Liver (tissue), 9 donors: ENCODE measurements around the gene TMPRSS11D. TPM values are rescaled to one million over a fixed set of nuclear protein-coding genes. Genes with fewer than 3 reads are reported as not detected.

Experiments
- DNase-seq: peaks from one replicate; pipeline ENCODE4 v3.0.0-alpha.2; 2017; ENCODE audit warnings: low spot score
- H3K27ac ChIP-seq, 2 donors: one replicate each; pipeline ENCODE4 v1.7.0; 2013; ENCODE audit warnings: inconsistent platforms in 2 of 2, low read length in 2 of 2, control low read depth in 1 of 2, low read depth in 1 of 2, mild to moderate bottlenecking in 1 of 2
- H3K27me3 ChIP-seq, 4 donors: one replicate each; pipeline versions ENCODE4 v1.6.1 to v1.7.0; 2013; ENCODE audit warnings: low read length in 3 of 4, inconsistent platforms in 1 of 4, mild to moderate bottlenecking in 1 of 4, moderate library complexity in 1 of 4; ENCODE audit not compliant: control insufficient read depth in 4 of 4, insufficient read depth in 4 of 4
- H3K36me3 ChIP-seq, 4 donors: one replicate each; pipeline versions ENCODE4 v1.6.1 to v1.7.0; 2013; ENCODE audit warnings: low read length in 3 of 4, mild to moderate bottlenecking in 3 of 4, low read depth in 1 of 4, moderate library complexity in 1 of 4; ENCODE audit not compliant: control insufficient read depth in 4 of 4, insufficient read depth in 3 of 4
- H3K4me1 ChIP-seq, 4 donors: one replicate each; pipeline versions ENCODE4 v1.6.1 to v1.7.0; 2013; ENCODE audit warnings: low read length in 3 of 4, mild to moderate bottlenecking in 3 of 4, moderate library complexity in 1 of 4; ENCODE audit not compliant: control insufficient read depth in 4 of 4, insufficient read depth in 4 of 4
- H3K4me3 ChIP-seq, 3 donors: one replicate each; pipeline versions ENCODE4 v1.6.1 to v1.7.0; 2013; ENCODE audit warnings: low read length in 3 of 3, control low read depth in 1 of 3, low read depth in 1 of 3, mild to moderate bottlenecking in 1 of 3
- H3K9ac ChIP-seq, 2 donors: one replicate each; pipeline ENCODE4 v1.7.0; 2013; ENCODE audit warnings: low read length in 2 of 2, mild to moderate bottlenecking in 2 of 2, moderate library complexity in 2 of 2, control low read depth in 1 of 2, low read depth in 1 of 2
- H3K9me3 ChIP-seq, 4 donors: one replicate each; pipeline versions ENCODE4 v1.6.1 to v1.7.0; 2013; ENCODE audit warnings: low read length in 3 of 4; ENCODE audit not compliant: control insufficient read depth in 4 of 4
- EGR1 ChIP-seq, 2 donors: IDR thresholded peaks; 2 replicates each; pipeline ENCODE4 v1.6.1; 2016 to 2018; ENCODE audit warnings: antibody characterized with exemption in 2 of 2, low read depth in 2 of 2
- FOXA2 ChIP-seq: IDR thresholded peaks from 2 replicates; pipeline ENCODE4 v1.6.1; 2016; ENCODE audit warnings: antibody characterized with exemption
- GABPA ChIP-seq, 2 donors: IDR thresholded peaks in 1 of 2; conservative IDR thresholded peaks in 1 of 2; 2 replicates each; pipeline ENCODE4 v1.6.1; 2016; ENCODE audit warnings: antibody characterized with exemption in 2 of 2, mild to moderate bottlenecking in 1 of 2, moderate library complexity in 1 of 2
- HNF4A ChIP-seq, 2 donors: conservative IDR thresholded peaks; 2 replicates each; pipeline ENCODE4 v1.6.1; 2016; ENCODE audit warnings: antibody characterized with exemption in 2 of 2, mild to moderate bottlenecking in 2 of 2
- HNF4G ChIP-seq: IDR thresholded peaks from 2 replicates; pipeline ENCODE4 v1.6.1; 2016; ENCODE audit warnings: antibody characterized with exemption
- JUND ChIP-seq, 2 donors: IDR thresholded peaks; 2 replicates each; pipeline ENCODE4 v1.6.1; 2016; ENCODE audit warnings: antibody characterized with exemption in 2 of 2
- NR2F2 ChIP-seq: IDR thresholded peaks from 2 replicates; pipeline ENCODE4 v1.6.1; 2016; ENCODE audit warnings: antibody characterized with exemption
- RAD21 ChIP-seq, 2 donors: IDR thresholded peaks; 2 replicates each; pipeline ENCODE4 v1.6.1; 2016; ENCODE audit warnings: antibody characterized with exemption in 2 of 2, mild to moderate bottlenecking in 2 of 2
- RXRA ChIP-seq, 2 donors: IDR thresholded peaks; 2 replicates each; pipeline ENCODE4 v1.6.1; 2017 to 2018; ENCODE audit warnings: antibody characterized with exemption in 2 of 2, mild to moderate bottlenecking in 1 of 2
- SP1 ChIP-seq: IDR thresholded peaks from 2 replicates; pipeline ENCODE4 v1.6.1; 2018; ENCODE audit warnings: antibody characterized with exemption, mild to moderate bottlenecking
- WGBS: extraction: QIAGEN DNeasy Blood & Tissue Kit; methylation state at CpG from one replicate; pipeline ENCODE4 v1.1.7; 2013; 5-methylcytosine and 5-hydroxymethylcytosine counted together
- polyA plus RNA-seq, 2 donors: library from polyadenylated mRNA; stranded (reverse) in 1 of 2; unstranded in 1 of 2; fragments of 200-250 nt in 1 of 2; fragments of >200 nt in 1 of 2; fragmentation: Nextera tagmentation in 1 of 2; extraction: Ambion mirVana in 1 of 2; gene quantifications; one replicate each; pipeline versions ENCODE4 v1.2.1 to v1.2.3, GENCODE V29; 2013 to 2015
- total RNA-seq, 2 donors: library from RNA; depleted of rRNA; stranded (reverse); fragments of >200 nt; gene quantifications; one replicate each; pipeline ENCODE4 v1.2.3, GENCODE V29; 2014
- TF ChIP-seq, protein P1 (sequence below): fragments of 150-350 bp; IDR thresholded peaks from 2 replicates; pipeline ENCODE4 v1.5.1; 2017; ENCODE audit warnings: improper control_type of control experiment, low read depth, low read length; ENCODE audit not compliant: missing input control
- TF ChIP-seq, protein P2 (sequence below): IDR thresholded peaks from 2 replicates; pipeline ENCODE4 v1.6.1; 2016; ENCODE audit warnings: antibody characterized with exemption
- TF ChIP-seq, protein P3 (sequence below): IDR thresholded peaks from 2 replicates; pipeline ENCODE4 v1.6.1; 2016; ENCODE audit warnings: antibody characterized with exemption, mild to moderate bottlenecking
- TF ChIP-seq, protein P4 (sequence below): IDR thresholded peaks from 2 replicates; pipeline ENCODE4 v1.6.1; 2016; ENCODE audit warnings: antibody characterized with exemption
- TF ChIP-seq, protein P5 (sequence below): IDR thresholded peaks from 2 replicates; pipeline ENCODE4 v1.6.1; 2016; ENCODE audit warnings: antibody characterized with exemption
- donor health status: healthy.
- donor health status: healthy.
- donor health status: healthy.
- donor health status: healthy.
- donor health status: healthy.

TMPRSS11D gene
- total and polyA plus RNA-seq, 4 donors: 0.03 TPM; not detected in 3

DNA sequence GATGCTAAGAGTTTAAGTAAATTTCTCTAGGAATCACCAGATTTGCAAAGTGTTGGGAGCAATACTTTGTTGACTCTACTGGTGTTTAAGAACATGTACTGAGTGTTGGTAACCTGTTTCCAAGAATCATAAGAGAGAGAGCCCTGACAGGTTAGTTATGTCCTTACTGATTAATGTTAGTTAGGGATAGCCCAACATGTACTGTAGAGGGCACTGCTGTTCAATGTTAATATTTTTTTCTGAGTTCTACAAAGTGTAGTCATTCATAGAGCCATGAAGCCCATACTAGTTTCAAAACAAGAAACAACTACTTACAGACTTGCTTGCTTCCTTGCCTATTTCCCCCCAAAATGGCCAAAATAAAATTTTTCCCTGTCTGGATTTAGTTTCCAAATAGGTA lies 11.9 kb downstream of the TMPRSS11D start:
- Histone ChIP-seq H3K36me3 (no peaks in the 10 kb centered on the region), H3K4me1 (no peaks in the 10 kb centered on the region), H3K9ac (no peak overlapping the region), H3K9me3 (no peaks in the 10 kb centered on the region), H3K27me3 (no peaks in the 10 kb centered on the region), H3K4me3 (no peak overlapping the region), H3K27ac (no peak overlapping the region)
- TF ChIP-seq, protein P1, sequence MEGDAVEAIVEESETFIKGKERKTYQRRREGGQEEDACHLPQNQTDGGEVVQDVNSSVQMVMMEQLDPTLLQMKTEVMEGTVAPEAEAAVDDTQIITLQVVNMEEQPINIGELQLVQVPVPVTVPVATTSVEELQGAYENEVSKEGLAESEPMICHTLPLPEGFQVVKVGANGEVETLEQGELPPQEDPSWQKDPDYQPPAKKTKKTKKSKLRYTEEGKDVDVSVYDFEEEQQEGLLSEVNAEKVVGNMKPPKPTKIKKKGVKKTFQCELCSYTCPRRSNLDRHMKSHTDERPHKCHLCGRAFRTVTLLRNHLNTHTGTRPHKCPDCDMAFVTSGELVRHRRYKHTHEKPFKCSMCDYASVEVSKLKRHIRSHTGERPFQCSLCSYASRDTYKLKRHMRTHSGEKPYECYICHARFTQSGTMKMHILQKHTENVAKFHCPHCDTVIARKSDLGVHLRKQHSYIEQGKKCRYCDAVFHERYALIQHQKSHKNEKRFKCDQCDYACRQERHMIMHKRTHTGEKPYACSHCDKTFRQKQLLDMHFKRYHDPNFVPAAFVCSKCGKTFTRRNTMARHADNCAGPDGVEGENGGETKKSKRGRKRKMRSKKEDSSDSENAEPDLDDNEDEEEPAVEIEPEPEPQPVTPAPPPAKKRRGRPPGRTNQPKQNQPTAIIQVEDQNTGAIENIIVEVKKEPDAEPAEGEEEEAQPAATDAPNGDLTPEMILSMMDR: peak; percentile 17
- TF ChIP-seq, protein P2, sequence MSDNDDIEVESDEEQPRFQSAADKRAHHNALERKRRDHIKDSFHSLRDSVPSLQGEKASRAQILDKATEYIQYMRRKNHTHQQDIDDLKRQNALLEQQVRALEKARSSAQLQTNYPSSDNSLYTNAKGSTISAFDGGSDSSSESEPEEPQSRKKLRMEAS: no peak
- TF ChIP-seq RAD21 (IDR thresholded peaks at IDR 0.05): peak; percentile 33 to 40
- no peak for DNase-seq

DNA sequence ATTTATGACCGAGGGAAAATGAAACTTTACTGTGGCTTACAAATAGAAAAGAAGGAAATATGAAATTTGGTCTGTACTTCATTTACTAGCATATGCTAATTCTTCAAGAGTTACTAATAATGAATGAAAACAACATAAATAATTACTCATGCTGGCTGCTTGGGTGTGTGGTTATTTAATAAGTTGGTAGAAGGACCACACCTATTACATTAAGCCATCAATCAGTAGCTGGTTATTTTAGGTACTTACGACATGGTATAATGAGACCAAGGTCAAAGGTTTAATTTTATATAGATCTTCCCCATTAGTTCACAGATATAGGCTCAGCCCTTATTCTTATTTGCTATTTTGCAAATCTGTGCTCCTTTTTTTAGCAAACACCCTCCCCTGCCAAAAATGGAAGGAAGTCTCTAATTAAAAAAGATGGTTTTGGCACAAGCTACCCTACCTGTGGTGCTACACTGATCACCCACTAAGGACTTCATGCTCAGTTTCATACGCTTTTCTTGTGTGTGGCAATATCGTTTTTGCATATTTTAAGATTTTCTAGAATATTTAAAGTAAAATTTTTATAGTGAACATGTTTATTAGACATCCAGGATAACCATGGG lies 14.1 kb downstream of the TMPRSS11D start:
- Histone ChIP-seq H3K27me3 (no peaks in the 10 kb centered on the region), H3K9ac (no peak overlapping the region), H3K4me3 (no peak overlapping the region), H3K27ac (no peak overlapping the region), H3K4me1 (no peaks in the 10 kb centered on the region), H3K9me3 (no peaks in the 10 kb centered on the region), H3K36me3 (no peaks in the 10 kb centered on the region)
- TF ChIP-seq, protein P3, sequence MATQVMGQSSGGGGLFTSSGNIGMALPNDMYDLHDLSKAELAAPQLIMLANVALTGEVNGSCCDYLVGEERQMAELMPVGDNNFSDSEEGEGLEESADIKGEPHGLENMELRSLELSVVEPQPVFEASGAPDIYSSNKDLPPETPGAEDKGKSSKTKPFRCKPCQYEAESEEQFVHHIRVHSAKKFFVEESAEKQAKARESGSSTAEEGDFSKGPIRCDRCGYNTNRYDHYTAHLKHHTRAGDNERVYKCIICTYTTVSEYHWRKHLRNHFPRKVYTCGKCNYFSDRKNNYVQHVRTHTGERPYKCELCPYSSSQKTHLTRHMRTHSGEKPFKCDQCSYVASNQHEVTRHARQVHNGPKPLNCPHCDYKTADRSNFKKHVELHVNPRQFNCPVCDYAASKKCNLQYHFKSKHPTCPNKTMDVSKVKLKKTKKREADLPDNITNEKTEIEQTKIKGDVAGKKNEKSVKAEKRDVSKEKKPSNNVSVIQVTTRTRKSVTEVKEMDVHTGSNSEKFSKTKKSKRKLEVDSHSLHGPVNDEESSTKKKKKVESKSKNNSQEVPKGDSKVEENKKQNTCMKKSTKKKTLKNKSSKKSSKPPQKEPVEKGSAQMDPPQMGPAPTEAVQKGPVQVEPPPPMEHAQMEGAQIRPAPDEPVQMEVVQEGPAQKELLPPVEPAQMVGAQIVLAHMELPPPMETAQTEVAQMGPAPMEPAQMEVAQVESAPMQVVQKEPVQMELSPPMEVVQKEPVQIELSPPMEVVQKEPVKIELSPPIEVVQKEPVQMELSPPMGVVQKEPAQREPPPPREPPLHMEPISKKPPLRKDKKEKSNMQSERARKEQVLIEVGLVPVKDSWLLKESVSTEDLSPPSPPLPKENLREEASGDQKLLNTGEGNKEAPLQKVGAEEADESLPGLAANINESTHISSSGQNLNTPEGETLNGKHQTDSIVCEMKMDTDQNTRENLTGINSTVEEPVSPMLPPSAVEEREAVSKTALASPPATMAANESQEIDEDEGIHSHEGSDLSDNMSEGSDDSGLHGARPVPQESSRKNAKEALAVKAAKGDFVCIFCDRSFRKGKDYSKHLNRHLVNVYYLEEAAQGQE: no peak
- TF ChIP-seq HNF4G (no peak), EGR1 (IDR thresholded peaks at IDR 0.05; ENCODE audit: low read depth in 2 of 2) (no peak), JUND (IDR thresholded peaks at IDR 0.05) (no peak), GABPA (IDR thresholded peaks at IDR 0.05 in 1 of 2, conservative IDR thresholded peaks at IDR 0.05 in 1 of 2) (no peak), HNF4A (conservative IDR thresholded peaks at IDR 0.05) (no peak), RXRA (IDR thresholded peaks at IDR 0.05) (no peak), NR2F2 (no peak), FOXA2 (no peak), RAD21 (IDR thresholded peaks at IDR 0.05) (no peak), SP1 (no peak)
- TF ChIP-seq, protein P4, sequence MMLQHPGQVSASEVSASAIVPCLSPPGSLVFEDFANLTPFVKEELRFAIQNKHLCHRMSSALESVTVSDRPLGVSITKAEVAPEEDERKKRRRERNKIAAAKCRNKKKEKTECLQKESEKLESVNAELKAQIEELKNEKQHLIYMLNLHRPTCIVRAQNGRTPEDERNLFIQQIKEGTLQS: no peak
- TF ChIP-seq, protein P2: no peak
- TF ChIP-seq, protein P5, sequence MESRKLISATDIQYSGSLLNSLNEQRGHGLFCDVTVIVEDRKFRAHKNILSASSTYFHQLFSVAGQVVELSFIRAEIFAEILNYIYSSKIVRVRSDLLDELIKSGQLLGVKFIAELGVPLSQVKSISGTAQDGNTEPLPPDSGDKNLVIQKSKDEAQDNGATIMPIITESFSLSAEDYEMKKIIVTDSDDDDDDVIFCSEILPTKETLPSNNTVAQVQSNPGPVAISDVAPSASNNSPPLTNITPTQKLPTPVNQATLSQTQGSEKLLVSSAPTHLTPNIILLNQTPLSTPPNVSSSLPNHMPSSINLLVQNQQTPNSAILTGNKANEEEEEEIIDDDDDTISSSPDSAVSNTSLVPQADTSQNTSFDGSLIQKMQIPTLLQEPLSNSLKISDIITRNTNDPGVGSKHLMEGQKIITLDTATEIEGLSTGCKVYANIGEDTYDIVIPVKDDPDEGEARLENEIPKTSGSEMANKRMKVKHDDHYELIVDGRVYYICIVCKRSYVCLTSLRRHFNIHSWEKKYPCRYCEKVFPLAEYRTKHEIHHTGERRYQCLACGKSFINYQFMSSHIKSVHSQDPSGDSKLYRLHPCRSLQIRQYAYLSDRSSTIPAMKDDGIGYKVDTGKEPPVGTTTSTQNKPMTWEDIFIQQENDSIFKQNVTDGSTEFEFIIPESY: no peak
- DNase-seq: no peak
- WGBS: 70% methylated on average over 4 of the region's 4 CpGs
